Upper lobe of left lung (tissue), 4 donors: ENCODE results near the gene STARD7.

Experiments used
- EP300 ChIP-seq, 4 donors: sonication (generic); formaldehyde crosslinking; IDR thresholded peaks; one replicate each; pipeline ENCODE4 v1.5.1; 2017; ENCODE audit warnings: antibody characterized with exemption in 4 of 4, control low read depth in 2 of 4
- POLR2A ChIP-seq, 4 donors: fragments of 450-650 bp; IDR thresholded peaks; one replicate each; pipeline ENCODE4 v1.5.1; 2016 to 2017; ENCODE audit warnings: antibody characterized with exemption in 4 of 4, mild to moderate bottlenecking in 2 of 4
- POLR2AphosphoS5 ChIP-seq, 2 donors: sonication (generic); formaldehyde crosslinking; IDR thresholded peaks; one replicate each; pipeline ENCODE4 v1.5.1; 2017; ENCODE audit warnings: antibody characterized with exemption in 2 of 2
- TF ChIP-seq, protein P1 (sequence below), 6 experiments: fragments of 450-650 bp in 4 of 6; fragments of 200-600 bp in 2 of 6; sonication (generic) in 2 of 6; IDR thresholded peaks; one replicate each; pipeline ENCODE4 v1.5.1; 2016 to 2019; ENCODE audit warnings: antibody characterized with exemption in 6 of 6

DNA sequence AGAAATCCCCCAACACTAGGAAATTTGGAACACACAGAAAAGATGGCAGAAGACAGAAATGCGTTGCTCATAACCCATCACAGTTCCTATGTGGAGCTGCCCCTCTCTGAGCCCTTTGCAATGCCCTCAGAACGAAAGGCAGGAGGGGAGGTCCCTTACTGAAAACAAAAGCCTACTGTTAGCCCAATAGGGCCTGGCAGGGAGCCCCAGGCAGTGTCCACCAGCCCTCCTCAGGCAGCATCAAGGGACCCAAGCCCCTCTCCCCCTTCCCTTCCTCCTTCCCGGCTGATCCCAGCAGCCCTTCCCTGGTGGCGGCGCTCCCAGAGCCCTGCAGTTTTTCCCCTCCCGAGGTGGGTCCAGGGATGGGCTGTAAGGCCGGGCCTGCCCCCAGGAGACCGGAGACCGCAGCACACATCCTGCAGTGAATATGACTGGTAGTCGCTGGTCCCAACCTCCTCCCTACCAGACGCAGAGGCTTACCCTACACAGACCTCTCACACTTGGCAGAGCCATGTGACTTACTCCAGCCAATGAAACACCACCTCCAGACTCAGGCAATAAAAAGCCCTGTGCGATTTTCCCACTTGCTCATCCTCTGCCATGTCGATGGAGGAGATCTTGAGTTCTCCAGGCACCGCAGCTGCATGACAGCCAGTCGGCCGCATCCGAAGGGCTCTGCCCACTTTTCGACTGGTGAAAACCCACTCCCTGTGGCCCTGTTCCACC is 44.0 kb downstream of the STARD7 start:
- TF ChIP-seq, protein P1, sequence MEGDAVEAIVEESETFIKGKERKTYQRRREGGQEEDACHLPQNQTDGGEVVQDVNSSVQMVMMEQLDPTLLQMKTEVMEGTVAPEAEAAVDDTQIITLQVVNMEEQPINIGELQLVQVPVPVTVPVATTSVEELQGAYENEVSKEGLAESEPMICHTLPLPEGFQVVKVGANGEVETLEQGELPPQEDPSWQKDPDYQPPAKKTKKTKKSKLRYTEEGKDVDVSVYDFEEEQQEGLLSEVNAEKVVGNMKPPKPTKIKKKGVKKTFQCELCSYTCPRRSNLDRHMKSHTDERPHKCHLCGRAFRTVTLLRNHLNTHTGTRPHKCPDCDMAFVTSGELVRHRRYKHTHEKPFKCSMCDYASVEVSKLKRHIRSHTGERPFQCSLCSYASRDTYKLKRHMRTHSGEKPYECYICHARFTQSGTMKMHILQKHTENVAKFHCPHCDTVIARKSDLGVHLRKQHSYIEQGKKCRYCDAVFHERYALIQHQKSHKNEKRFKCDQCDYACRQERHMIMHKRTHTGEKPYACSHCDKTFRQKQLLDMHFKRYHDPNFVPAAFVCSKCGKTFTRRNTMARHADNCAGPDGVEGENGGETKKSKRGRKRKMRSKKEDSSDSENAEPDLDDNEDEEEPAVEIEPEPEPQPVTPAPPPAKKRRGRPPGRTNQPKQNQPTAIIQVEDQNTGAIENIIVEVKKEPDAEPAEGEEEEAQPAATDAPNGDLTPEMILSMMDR (IDR thresholded peaks at IDR 0.05): no peak
- peak in 1 of 4 donors; percentile 33 for TF ChIP-seq POLR2A (IDR thresholded peaks at IDR 0.05)
- peak in 1 of 2 donors; percentile 11 for TF ChIP-seq POLR2AphosphoS5 (IDR thresholded peaks at IDR 0.05)
- no peak for TF ChIP-seq EP300 (IDR thresholded peaks at IDR 0.05)
